Neural progenitor cell (in vitro differentiated cells): ENCODE results near the gene C11orf87. TPM values are rescaled to one million over a fixed set of nuclear protein-coding genes. Genes with fewer than 3 reads are reported as not detected.

Experiments
- DNase-seq: peaks from one replicate; pipeline ENCODE4 v3.0.0-alpha.2; 2016; ENCODE audit warnings: low spot score
- H2AFZ ChIP-seq: fragments of 200-600 bp; sonication (generic); replicated peaks from 2 replicates; pipeline ENCODE4 v1.6.1; 2016; ENCODE audit warnings: antibody characterized with exemption
- H3F3A ChIP-seq: fragments of 200-600 bp; sonication (generic); 2 replicates; pipeline ENCODE4 v1.6.1; 2016; ENCODE audit warnings: antibody characterized with exemption, low read depth
- H3K27ac ChIP-seq: fragments of 200-600 bp; sonication (generic); 2 replicates; pipeline ENCODE4 v1.5.1; 2016; ENCODE audit warnings: mild to moderate bottlenecking
- H3K27me3 ChIP-seq: fragments of 200-600 bp; sonication (generic); 2 replicates; pipeline ENCODE4 v1.6.1; 2016; ENCODE audit warnings: mild to moderate bottlenecking, moderate library complexity
- H3K36me3 ChIP-seq: fragments of 200-600 bp; sonication (generic); 2 replicates; pipeline ENCODE4 v1.5.1; 2016
- H3K4me1 ChIP-seq: fragments of 200-600 bp; sonication (generic); 2 replicates; pipeline ENCODE4 v1.6.1; 2016; ENCODE audit warnings: mixed run types
- H3K4me2 ChIP-seq: fragments of 200-600 bp; sonication (generic); 2 replicates; pipeline ENCODE4 v1.6.1; 2016
- H3K4me3 ChIP-seq: fragments of 200-600 bp; sonication (generic); 2 replicates; pipeline ENCODE4 v1.5.1; 2016
- H3K79me2 ChIP-seq: fragments of 200-600 bp; sonication (generic); 2 replicates; pipeline ENCODE4 v1.6.1; 2016; ENCODE audit warnings: low read depth
- H3K9ac ChIP-seq: fragments of 200-600 bp; sonication (generic); 2 replicates; pipeline ENCODE4 v1.6.1; 2016
- H3K9me3 ChIP-seq: fragments of 200-600 bp; sonication (generic); 2 replicates; pipeline ENCODE4 v1.5.1; 2016; ENCODE audit warnings: low read depth
- H4K20me1 ChIP-seq: fragments of 200-600 bp; sonication (generic); 2 replicates; pipeline ENCODE4 v1.6.1; 2016; ENCODE audit warnings: low read depth
- H3K27ac Mint-ChIP-seq: 3 replicates; pipeline ENCODE4 v1.8.0; 2021; ENCODE audit warnings: mixed read lengths
- H3K27me3 Mint-ChIP-seq: 2 replicates; pipeline ENCODE4 v1.8.0; 2022; ENCODE audit warnings: low read depth, mild to moderate bottlenecking, inconsistent platforms, moderate library complexity, mixed read lengths; ENCODE audit not compliant: insufficient read depth
- H3K36me3 Mint-ChIP-seq: 3 replicates; pipeline ENCODE4 v1.8.0; 2021; ENCODE audit warnings: mixed read lengths
- H3K4me1 Mint-ChIP-seq: 3 replicates; pipeline ENCODE4 v1.8.0; 2021; ENCODE audit warnings: mixed read lengths
- H3K4me3 Mint-ChIP-seq: 3 replicates; pipeline ENCODE4 v1.8.0; 2021; ENCODE audit warnings: mild to moderate bottlenecking, moderate library complexity, mixed read lengths
- H3K9me3 Mint-ChIP-seq: 3 replicates; pipeline ENCODE4 v1.8.0; 2020; ENCODE audit warnings: mixed read lengths
- CTCF ChIP-seq: fragments of 200-600 bp; sonication (generic); IDR thresholded peaks from 2 replicates; pipeline ENCODE4 v1.5.1; 2017; ENCODE audit warnings: antibody characterized with exemption, mild to moderate bottlenecking
- EZH2 ChIP-seq: fragments of 200-600 bp; sonication (generic); IDR thresholded peaks from 2 replicates; pipeline ENCODE4 v1.6.1; 2017; ENCODE audit warnings: antibody characterized with exemption, mild to moderate bottlenecking, moderate library complexity
- EZH2phosphoT487 ChIP-seq: fragments of 200-600 bp; sonication (generic); IDR thresholded peaks from 2 replicates; pipeline ENCODE4 v1.6.1; 2017; ENCODE audit warnings: antibody characterized with exemption
- total RNA-seq: library from RNA; depleted of rRNA; stranded (reverse); fragments of >200 nt; gene quantifications from 2 replicates; pipeline ENCODE4 v1.2.3, GENCODE V29; 2015; ENCODE audit warnings: low replicate concordance

The C11orf87 gene
- total RNA-seq: not detected in 2 replicates

GRCh38 chr11:109421981-109422869 is at the start of gene C11orf87:
Gene C11orf87 (plus strand): TSS chr11:109422190. CDS start chr11:109423634, 1,444 bp downstream.
- H3K4me3 Mint-ChIP-seq: peak within 1 kb of the TSS; percentile 88
- Histone ChIP-seq H3K36me3 (no peaks in the 10 kb centered on the region), H3K4me2 (peak within 1 kb of the TSS; percentile 87), H3K4me1 (peaks cover 9% of the 10 kb centered on the region), H3F3A (peaks cover 3% of the 10 kb centered on the region), H3K9ac (no peak within 1 kb of the TSS), H4K20me1 (peaks cover 27% of the 10 kb centered on the region), H3K4me3 (peak within 1 kb of the TSS; percentile 69), H2AFZ (peak within 1 kb of the TSS; percentile 92), H3K79me2 (no peaks in the 10 kb centered on the region), H3K27ac (no peak within 1 kb of the TSS), H3K27me3 (peaks cover 81% of the 10 kb centered on the region), H3K9me3 (no peaks in the 10 kb centered on the region)
- H3K9me3 Mint-ChIP-seq: no peaks in the 10 kb centered on the region
- TF ChIP-seq EZH2 (no peak), EZH2phosphoT487 (no peak), CTCF (peak; percentile 22)
- DNase-seq: peak; percentile 78
- peaks cover 37% of the 10 kb centered on the region for H3K27me3 Mint-ChIP-seq
- no peaks in the 10 kb centered on the region for H3K36me3 Mint-ChIP-seq
- H3K27ac Mint-ChIP-seq: no peak within 1 kb of the TSS
- H3K4me1 Mint-ChIP-seq: peaks cover 9% of the 10 kb centered on the region

- no peaks in the 10 kb centered on the region for H3F3A ChIP-seq
- H3K36me3 Mint-ChIP-seq: no peaks in the 10 kb centered on the region
- H3K4me1 Mint-ChIP-seq: no peaks in the 10 kb centered on the region
- H3K4me3 ChIP-seq: no peak overlapping the region
- no peaks in the 10 kb centered on the region for H3K27me3 ChIP-seq
- H3K4me1 ChIP-seq: no peaks in the 10 kb centered on the region
- H3K27ac Mint-ChIP-seq: no peak overlapping the region
- TF ChIP-seq EZH2phosphoT487 (no peak), CTCF (no peak), EZH2 (no peak)
- H3K9ac ChIP-seq: no peak overlapping the region
- no peaks in the 10 kb centered on the region for H3K36me3 ChIP-seq
- no peak overlapping the region for H3K4me2 ChIP-seq
- H3K27me3 Mint-ChIP-seq: no peaks in the 10 kb centered on the region
- H2AFZ ChIP-seq: no peak overlapping the region
- H3K27ac ChIP-seq: no peak overlapping the region
- H3K9me3 ChIP-seq: no peaks in the 10 kb centered on the region
- no peaks in the 10 kb centered on the region for H3K79me2 ChIP-seq
- no peaks in the 10 kb centered on the region for H4K20me1 ChIP-seq
- peaks cover 11% of the 10 kb centered on the region for H3K9me3 Mint-ChIP-seq
- no peak for DNase-seq
- no peak overlapping the region for H3K4me3 Mint-ChIP-seq
These were observed 48.0 kb upstream of the C11orf87 start for GRCh38 chr11:109374032-109374431.

- Mint-ChIP-seq H3K9me3 (peaks cover 9% of the 10 kb centered on the region), H3K27ac (no peak overlapping the region), H3K36me3 (no peaks in the 10 kb centered on the region), H3K4me1 (no peaks in the 10 kb centered on the region), H3K4me3 (no peak overlapping the region), H3K27me3 (no peaks in the 10 kb centered on the region)
- no peak overlapping the region for H3K9ac ChIP-seq
- no peak overlapping the region for H2AFZ ChIP-seq
- H3K4me2 ChIP-seq: no peak overlapping the region
- H3K9me3 ChIP-seq: no peaks in the 10 kb centered on the region
- no peak for TF ChIP-seq EZH2phosphoT487
- no peak for TF ChIP-seq EZH2
- TF ChIP-seq CTCF: no peak
- H3K27ac ChIP-seq: no peak overlapping the region
- H3K4me1 ChIP-seq: no peaks in the 10 kb centered on the region
- no peaks in the 10 kb centered on the region for H4K20me1 ChIP-seq
- H3K4me3 ChIP-seq: no peak overlapping the region
- H3K79me2 ChIP-seq: no peaks in the 10 kb centered on the region
- H3F3A ChIP-seq: no peaks in the 10 kb centered on the region
- no peaks in the 10 kb centered on the region for H3K36me3 ChIP-seq
- H3K27me3 ChIP-seq: no peaks in the 10 kb centered on the region
- DNase-seq: no peak
These were observed 47.5 kb upstream of the C11orf87 start for GRCh38 chr11:109374441-109374840.
